H9 (cell line): Measurements from ENCODE around the gene SRC. TPM values are rescaled to one million over a fixed set of nuclear protein-coding genes. Genes with fewer than 3 reads are reported as not detected.
A peak's percentile ranks its signal among the peaks of the same experiment; 100 is the strongest.

ENCODE experiments used
- DNase-seq: peaks from one replicate; pipeline ENCODE4 v3.0.0-alpha.2; 2017
- H2AFZ ChIP-seq: one replicate; pipeline ENCODE4 v1.6.1; 2013; ENCODE audit warnings: mild to moderate bottlenecking, low read length, control low read depth, moderate library complexity
- H2AK5ac ChIP-seq: 2 replicates; pipeline ENCODE4 v1.6.1; 2013; ENCODE audit warnings: low read length, control low read depth, mixed read lengths; ENCODE audit not compliant: insufficient read length
- H2BK120ac ChIP-seq: one replicate; pipeline ENCODE4 v1.6.1; 2013; ENCODE audit warnings: low read depth, mild to moderate bottlenecking, low read length, control low read depth, inconsistent platforms; ENCODE audit not compliant: poor library complexity, severe bottlenecking
- H2BK12ac ChIP-seq: 2 replicates; pipeline ENCODE4 v1.6.1; 2013; ENCODE audit warnings: low read length, control low read depth, mixed read lengths, low read depth; ENCODE audit not compliant: insufficient read length
- H2BK15ac ChIP-seq: 2 replicates; pipeline ENCODE4 v1.6.1; 2013; ENCODE audit warnings: low read depth, low read length, control low read depth
- H2BK20ac ChIP-seq: one replicate; pipeline ENCODE4 v1.6.1; 2013; ENCODE audit warnings: low read depth, mild to moderate bottlenecking, low read length, control low read depth, inconsistent platforms; ENCODE audit not compliant: poor library complexity, severe bottlenecking
- H2BK5ac ChIP-seq: 2 replicates; pipeline ENCODE4 v1.6.1; 2013; ENCODE audit warnings: low read length, control low read depth, mixed read lengths; ENCODE audit not compliant: insufficient read length
- H3K14ac ChIP-seq: 2 replicates; pipeline ENCODE4 v1.6.1; 2013; ENCODE audit warnings: low read length, control low read depth; ENCODE audit not compliant: insufficient read depth
- H3K18ac ChIP-seq: 2 replicates; pipeline ENCODE4 v1.6.1; 2013; ENCODE audit warnings: low read depth, mild to moderate bottlenecking, mixed read lengths, low read length, control low read depth; ENCODE audit not compliant: insufficient read length
- H3K23ac ChIP-seq: 2 replicates; pipeline ENCODE4 v1.6.1; 2013; ENCODE audit warnings: low read length, control low read depth, mixed read lengths, low read depth; ENCODE audit not compliant: insufficient read length
- H3K23me2 ChIP-seq: 2 replicates; pipeline ENCODE4 v1.6.1; 2013; ENCODE audit warnings: low read depth, mild to moderate bottlenecking, mixed read lengths, low read length, control low read depth; ENCODE audit not compliant: insufficient read length, poor library complexity, severe bottlenecking
- H3K27ac ChIP-seq: 2 replicates; pipeline ENCODE4 v1.5.1; 2013; ENCODE audit warnings: low read length, control low read depth, mixed read lengths, low read depth; ENCODE audit not compliant: insufficient read length
- H3K27me3 ChIP-seq: 2 replicates; pipeline ENCODE4 v1.6.1; 2013; ENCODE audit warnings: low read length, control low read depth, inconsistent platforms; ENCODE audit not compliant: insufficient read depth
- H3K4ac ChIP-seq: 2 replicates; pipeline ENCODE4 v1.6.1; 2013; ENCODE audit warnings: low read depth, mild to moderate bottlenecking, control low read depth, inconsistent platforms, low read length, moderate library complexity
- H3K4me1 ChIP-seq: 2 replicates; pipeline ENCODE4 v1.6.1; 2013; ENCODE audit warnings: low read length, control low read depth, inconsistent platforms; ENCODE audit not compliant: insufficient read depth
- H3K4me2 ChIP-seq: 2 replicates; pipeline ENCODE4 v1.6.1; 2013; ENCODE audit warnings: low read length, control low read depth, mixed read lengths; ENCODE audit not compliant: insufficient read length, insufficient read depth
- H3K56ac ChIP-seq: 2 replicates; pipeline ENCODE4 v1.6.1; 2013; ENCODE audit warnings: low read depth, mild to moderate bottlenecking, mixed read lengths, low read length, control low read depth; ENCODE audit not compliant: insufficient read length
- H3K79me1 ChIP-seq: 2 replicates; pipeline ENCODE4 v1.6.1; 2013; ENCODE audit warnings: low read depth, mild to moderate bottlenecking, moderate library complexity, low read length, control low read depth, inconsistent platforms; ENCODE audit not compliant: insufficient read depth, poor library complexity, severe bottlenecking
- H3K79me2 ChIP-seq: 2 replicates; pipeline ENCODE4 v1.6.1; 2013; ENCODE audit warnings: low read length, control low read depth, inconsistent platforms; ENCODE audit not compliant: insufficient read depth
- H3K9ac ChIP-seq: 2 replicates; pipeline ENCODE4 v1.6.1; 2013; ENCODE audit warnings: low read length, control low read depth, mixed read lengths; ENCODE audit not compliant: insufficient read length; ENCODE audit errors: extremely low read depth
- H3K9me3 ChIP-seq: one replicate; pipeline ENCODE4 v1.6.1; 2013; ENCODE audit warnings: low read depth, low read length, inconsistent platforms; ENCODE audit not compliant: control insufficient read depth
- H3T11ph ChIP-seq: one replicate; pipeline ENCODE4 v1.6.1; 2013; ENCODE audit warnings: mild to moderate bottlenecking, low read length, control low read depth, inconsistent platforms
- H4K20me1 ChIP-seq: one replicate; pipeline ENCODE4 v1.6.1; 2013; ENCODE audit not compliant: control insufficient read depth, insufficient read length, insufficient read depth
- H4K5ac ChIP-seq: 2 replicates; pipeline ENCODE4 v1.6.1; 2013; ENCODE audit warnings: low read depth, mild to moderate bottlenecking, mixed read lengths, low read length, control low read depth; ENCODE audit not compliant: insufficient read length
- H4K8ac ChIP-seq: replicated peaks from 2 replicates; pipeline ENCODE4 v1.6.1; 2013; ENCODE audit warnings: low read length, control low read depth, mixed read lengths, low read depth; ENCODE audit not compliant: insufficient read length
- H4K91ac ChIP-seq: 2 replicates; pipeline ENCODE4 v1.6.1; 2013; ENCODE audit warnings: low read depth, mild to moderate bottlenecking, moderate library complexity, mixed read lengths, low read length, control low read depth; ENCODE audit not compliant: insufficient read length
- H3K27ac Mint-ChIP-seq, 3 experiments: 2 replicates in 2 of 3; 3 replicates in 1 of 3; pipeline ENCODE4 v1.8.0; 2020 to 2021; ENCODE audit warnings: mixed read lengths in 3 of 3, mild to moderate bottlenecking in 1 of 3, moderate library complexity in 1 of 3
- H3K27me3 Mint-ChIP-seq: 2 replicates; pipeline ENCODE4 v1.8.0; 2021; ENCODE audit warnings: low read depth, mild to moderate bottlenecking, moderate library complexity, mixed read lengths
- H3K36me3 Mint-ChIP-seq, 3 experiments: 2 replicates in 2 of 3; 3 replicates in 1 of 3; pipeline ENCODE4 v1.8.0; 2020 to 2021; ENCODE audit warnings: low read depth in 3 of 3, mixed read lengths in 3 of 3; ENCODE audit not compliant: insufficient read depth in 1 of 3
- H3K4me1 Mint-ChIP-seq, 2 experiments: 2 replicates each; pipeline ENCODE4 v1.8.0; 2020; ENCODE audit warnings: mixed read lengths in 2 of 2
- H3K4me3 Mint-ChIP-seq, 2 experiments: 2 replicates in 1 of 2; 3 replicates in 1 of 2; pipeline ENCODE4 v1.8.0; 2020 to 2021; ENCODE audit warnings: mild to moderate bottlenecking in 2 of 2, mixed read lengths in 2 of 2, moderate library complexity in 1 of 2
- H3K9me3 Mint-ChIP-seq, 2 experiments: 2 replicates in 1 of 2; 3 replicates in 1 of 2; pipeline ENCODE4 v1.8.0; 2020; ENCODE audit warnings: mild to moderate bottlenecking in 2 of 2, mixed read lengths in 2 of 2, moderate library complexity in 1 of 2
- WGBS: extraction: QIAGEN DNeasy Blood & Tissue Kit; methylation state at CpG from one replicate; pipeline ENCODE4 v1.1.7; 2013; ENCODE audit warnings: missing lambda C conversion rate, low lambda C conversion rate, mixed read lengths; ENCODE audit not compliant: insufficient read length; ENCODE audit errors: extremely low coverage; 5-methylcytosine and 5-hydroxymethylcytosine counted together
- total RNA-seq: library from RNA; stranded (reverse); gene quantifications from 2 replicates; pipeline ENCODE4 v1.2.1, GENCODE V29; 2021
- TF ChIP-seq, protein P1 (sequence below): fragments of 200-600 bp; sonication (generic); conservative IDR thresholded peaks from 3 replicates; pipeline ENCODE4 v1.8.0; 2021; ENCODE audit warnings: antibody characterized with exemption, mild to moderate bottlenecking

SRC gene
- total RNA-seq, 1 experiment from 2014 or later: 44.5 TPM

GRCh38 chr20:37310951-37311350 is 35.0 kb upstream of the SRC start:
- H3T11ph ChIP-seq: no peak overlapping the region
- no peaks in the 10 kb centered on the region for H3K27me3 ChIP-seq
- Mint-ChIP-seq H3K27ac (peak overlapping the region; percentile 67 to 86 (median 81); a peak in 6 of 7 replicates), H3K36me3 (peaks cover 11 to 27% (median 13%) of the 10 kb centered on the region in 3 experiments; a peak in 6 of 7 replicates), H3K27me3 (no peaks in the 10 kb centered on the region; the same call in 1 of the 2 replicates), H3K9me3 (no peaks in the 10 kb centered on the region), H3K4me3 (no peak overlapping the region), H3K4me1 (peaks cover 34 to 39% of the 10 kb centered on the region in 2 experiments)
- no peak overlapping the region for H3K4me2 ChIP-seq
- H2BK12ac ChIP-seq: no peak overlapping the region
- no peak overlapping the region for H3K4ac ChIP-seq
- TF ChIP-seq, protein P1, sequence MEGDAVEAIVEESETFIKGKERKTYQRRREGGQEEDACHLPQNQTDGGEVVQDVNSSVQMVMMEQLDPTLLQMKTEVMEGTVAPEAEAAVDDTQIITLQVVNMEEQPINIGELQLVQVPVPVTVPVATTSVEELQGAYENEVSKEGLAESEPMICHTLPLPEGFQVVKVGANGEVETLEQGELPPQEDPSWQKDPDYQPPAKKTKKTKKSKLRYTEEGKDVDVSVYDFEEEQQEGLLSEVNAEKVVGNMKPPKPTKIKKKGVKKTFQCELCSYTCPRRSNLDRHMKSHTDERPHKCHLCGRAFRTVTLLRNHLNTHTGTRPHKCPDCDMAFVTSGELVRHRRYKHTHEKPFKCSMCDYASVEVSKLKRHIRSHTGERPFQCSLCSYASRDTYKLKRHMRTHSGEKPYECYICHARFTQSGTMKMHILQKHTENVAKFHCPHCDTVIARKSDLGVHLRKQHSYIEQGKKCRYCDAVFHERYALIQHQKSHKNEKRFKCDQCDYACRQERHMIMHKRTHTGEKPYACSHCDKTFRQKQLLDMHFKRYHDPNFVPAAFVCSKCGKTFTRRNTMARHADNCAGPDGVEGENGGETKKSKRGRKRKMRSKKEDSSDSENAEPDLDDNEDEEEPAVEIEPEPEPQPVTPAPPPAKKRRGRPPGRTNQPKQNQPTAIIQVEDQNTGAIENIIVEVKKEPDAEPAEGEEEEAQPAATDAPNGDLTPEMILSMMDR: no peak
- peak overlapping the region; percentile 26; the same call in 1 of the 2 replicates for H3K14ac ChIP-seq
- no peak overlapping the region for H4K91ac ChIP-seq
- no peak overlapping the region for H2BK20ac ChIP-seq
- no peak overlapping the region for H2AFZ ChIP-seq
- H3K79me1 ChIP-seq: no peaks in the 10 kb centered on the region
- no peaks in the 10 kb centered on the region; the same call in 1 of the 2 replicates for H3K79me2 ChIP-seq
- DNase-seq: no peak
- no peak overlapping the region for H2BK120ac ChIP-seq
- no peak overlapping the region for H3K23ac ChIP-seq
- no peak overlapping the region for H3K18ac ChIP-seq
- H2AK5ac ChIP-seq: no peak overlapping the region
- no CpG with 5 or more reads among the region's 11 CpGs for WGBS
- no peak overlapping the region for H3K27ac ChIP-seq
- H2BK15ac ChIP-seq: no peak overlapping the region
- H3K9me3 ChIP-seq: no peaks in the 10 kb centered on the region
- no peaks in the 10 kb centered on the region for H4K20me1 ChIP-seq
- H3K23me2 ChIP-seq: no peaks in the 10 kb centered on the region
- H2BK5ac ChIP-seq: no peak overlapping the region
- H3K9ac ChIP-seq: no peak overlapping the region
- no peak overlapping the region for H3K56ac ChIP-seq
- no peak overlapping the region for H4K5ac ChIP-seq
- H3K4me1 ChIP-seq: no peaks in the 10 kb centered on the region
- no peak overlapping the region for H4K8ac ChIP-seq
